OCI-LY7 (cell line): Measurements from ENCODE around the gene CCDC43. TPM values are rescaled to one million over a fixed set of nuclear protein-coding genes. Genes with fewer than 3 reads are reported as not detected.

Source experiments
- BruUV-seq: library from RNA; stranded (reverse); fragments of 400-500 nt; replicated peaks from 2 replicates; lab custom pipeline; 2021; lab: Mats Ljungman, UMichigan
- CTCF ChIA-PET: fragments of 300-600 bp; sonication (Branson Sonifier 250); formaldehyde crosslinking; loops from one replicate; lab custom pipeline; 2022; ENCODE audit warnings: antibody characterized with exemption; ENCODE audit not compliant: unreplicated experiment; lab: Charles Lee
- POLR2A ChIA-PET: fragments of 300-600 bp; sonication (Branson Sonifier 250); formaldehyde crosslinking; loops from one replicate; lab custom pipeline; 2022; ENCODE audit warnings: antibody characterized with exemption; lab: Charles Lee
- DNase-seq: peaks from one replicate; pipeline ENCODE4 v3.0.0-alpha.2; 2015; ENCODE audit warnings: low spot score
- H2AFZ ChIP-seq: fragments of 200-600 bp; sonication (generic), shearing (Covaris generic); 2 replicates; pipeline ENCODE4 v1.6.1; 2014; ENCODE audit warnings: mild to moderate bottlenecking, antibody characterized with exemption, low read length, moderate library complexity
- H3K27ac ChIP-seq: fragments of 200-600 bp; sonication (generic); 2 replicates; pipeline ENCODE4 v1.5.1; 2014; ENCODE audit warnings: mixed run types, low read depth, mild to moderate bottlenecking, moderate library complexity, low read length, inconsistent platforms; ENCODE audit not compliant: poor library complexity, severe bottlenecking
- H3K36me3 ChIP-seq: fragments of 200-600 bp; sonication (generic); 2 replicates; pipeline ENCODE4 v1.6.1; 2014; ENCODE audit warnings: mild to moderate bottlenecking, antibody characterized with exemption, low read length, moderate library complexity, mixed read lengths; ENCODE audit not compliant: insufficient read depth
- H3K4me1 ChIP-seq: fragments of 200-600 bp; sonication (generic); 2 replicates; pipeline ENCODE4 v1.5.1; 2014; ENCODE audit warnings: mild to moderate bottlenecking, low read length; ENCODE audit not compliant: insufficient read depth, poor library complexity, severe bottlenecking
- H3K4me2 ChIP-seq: fragments of 200-600 bp; sonication (generic); 2 replicates; pipeline ENCODE4 v1.6.1; 2014; ENCODE audit warnings: mild to moderate bottlenecking, low read length
- H3K4me3 ChIP-seq: fragments of 200-600 bp; sonication (generic); 2 replicates; pipeline ENCODE4 v1.5.1; 2014; ENCODE audit warnings: mild to moderate bottlenecking, low read depth, low read length; ENCODE audit not compliant: poor library complexity, severe bottlenecking
- H3K79me2 ChIP-seq: fragments of 200-600 bp; sonication (generic); 2 replicates; pipeline ENCODE4 v1.6.1; 2016; ENCODE audit warnings: low read depth, mild to moderate bottlenecking, low read length, moderate library complexity, mixed read lengths; ENCODE audit not compliant: insufficient read depth
- H3K9me2 ChIP-seq: fragments of 200-600 bp; sonication (generic); 2 replicates; pipeline ENCODE4 v1.6.1; 2016; ENCODE audit warnings: mild to moderate bottlenecking, low read length, mixed read lengths; ENCODE audit not compliant: insufficient read depth
- H3K9me3 ChIP-seq: fragments of 200-600 bp; sonication (generic); 2 replicates; pipeline ENCODE4 v1.6.1; 2014; ENCODE audit warnings: mild to moderate bottlenecking, mixed run types, low read length, mixed read lengths
- H4K20me1 ChIP-seq: fragments of 200-600 bp; sonication (generic); 2 replicates; pipeline ENCODE4 v1.6.1; 2014; ENCODE audit warnings: mild to moderate bottlenecking, antibody characterized with exemption, low read length, moderate library complexity, mixed read lengths; ENCODE audit not compliant: insufficient read depth
- CTCF ChIP-seq: fragments of 200-600 bp; sonication (generic); conservative IDR thresholded peaks from 2 replicates; pipeline ENCODE4 v1.5.1; 2014; ENCODE audit warnings: mild to moderate bottlenecking, antibody characterized with exemption, low read length, moderate library complexity, mixed read lengths
- EZH2phosphoT487 ChIP-seq: fragments of 200-600 bp; sonication (generic); IDR thresholded peaks from 2 replicates; pipeline ENCODE4 v1.6.1; 2018; ENCODE audit warnings: low read depth, borderline replicate concordance, mild to moderate bottlenecking, mixed run types, antibody characterized with exemption, low read length, moderate library complexity, mixed read lengths
- intact Hi-C: fragments of 100-400 bp; cut with micrococcal nuclease; formaldehyde crosslinking; loops from one replicate; pipeline ENCODE4 v1.10.0; 2022; ENCODE audit not compliant: unreplicated experiment
- total RNA-seq, 2 experiments: library from RNA; depleted of rRNA in 1 of 2; stranded (reverse); fragments of >200 nt in 1 of 2; shearing (Covaris generic) in 1 of 2; gene quantifications; 2 replicates each; pipeline ENCODE4 v1.2.3, GENCODE V29; 2014 to 2022

CCDC43 gene
- total RNA-seq, 2 experiments from 2014 or later: 33.2 to 35.6 TPM

- no peak for DNase-seq
- H3K27ac ChIP-seq: no peak overlapping the region
- H4K20me1 ChIP-seq: no peaks in the 10 kb centered on the region
- no peak overlapping the region for H2AFZ ChIP-seq
- no peaks in the 10 kb centered on the region for H3K4me1 ChIP-seq
- no peaks in the 10 kb centered on the region for H3K9me2 ChIP-seq
- POLR2A ChIA-PET: no interaction called here
- no peaks in the 10 kb centered on the region for H3K9me3 ChIP-seq
- H3K79me2 ChIP-seq: no peaks in the 10 kb centered on the region
- BruUV-seq: no TSS peak
- H3K4me2 ChIP-seq: no peak overlapping the region
- no peaks in the 10 kb centered on the region for H3K36me3 ChIP-seq
- intact Hi-C loops: no loop called here
- TF ChIP-seq EZH2phosphoT487 (no peak), CTCF (no peak)
- no peak overlapping the region for H3K4me3 ChIP-seq
- CTCF ChIA-PET: no interaction called here
Observed at GRCh38 chr17:44661835-44662234, 27.7 kb downstream of the CCDC43 start.

- H2AFZ ChIP-seq: 0 out of 2 replicates have a peak within 1 kb of the TSS, but pooled peaks have one; percentile 27
- H3K4me3 ChIP-seq: peak within 1 kb of the TSS; percentile 16
- H3K4me2 ChIP-seq: peak within 1 kb of the TSS; percentile 26; the same call in 1 of the 2 replicates
- H3K9me3 ChIP-seq: no peaks in the 10 kb centered on the region
- no peaks in the 10 kb centered on the region for H4K20me1 ChIP-seq
- no peaks in the 10 kb centered on the region for H3K36me3 ChIP-seq
- no peaks in the 10 kb centered on the region for H3K4me1 ChIP-seq
- TF ChIP-seq EZH2phosphoT487 (no peak), CTCF (peak; percentile 30; the same call in 1 of the 2 replicates)
- H3K27ac ChIP-seq: no peak within 1 kb of the TSS
- intact Hi-C loops: no loop called here
- H3K79me2 ChIP-seq: no peaks in the 10 kb centered on the region
- DNase-seq: peak; percentile 12
- POLR2A ChIA-PET: interaction anchor here (0.6 to 1.1 kb wide), 3 partner anchors 33 to 243 kb away, joined by 3 read pairs; partner anchors contain the start of gene EFTUD2
- no peaks in the 10 kb centered on the region for H3K9me2 ChIP-seq
- BruUV-seq: no TSS peak
- CTCF ChIA-PET: interaction anchor here (0.5 to 0.6 kb wide), 2 partner anchors 40 to 495 kb away, joined by 4 to 7 read pairs; no protein-coding TSS in a partner anchor
Observed at GRCh38 chr17:44655983-44656710, 33.4 kb downstream of the CCDC43 start, which contains the start of gene MEIOC. Gene MEIOC (plus strand): TSS chr17:44656468. CDS start chr17:44656614, 146 bp downstream.

GRCh38 chr17:44653954-44654353, 35.6 kb downstream of the CCDC43 start:
- Histone ChIP-seq H3K27ac (no peak overlapping the region), H3K9me2 (no peaks in the 10 kb centered on the region), H3K4me2 (no peak overlapping the region), H3K9me3 (no peaks in the 10 kb centered on the region), H2AFZ (no peak overlapping the region), H3K4me1 (no peaks in the 10 kb centered on the region), H3K79me2 (no peaks in the 10 kb centered on the region), H4K20me1 (no peaks in the 10 kb centered on the region), H3K36me3 (no peaks in the 10 kb centered on the region), H3K4me3 (no peak overlapping the region)
- no peak for TF ChIP-seq EZH2phosphoT487
- no peak for TF ChIP-seq CTCF
- BruUV-seq: no TSS peak
- intact Hi-C loops: no loop called here
- CTCF ChIA-PET: no interaction called here
- POLR2A ChIA-PET: interaction anchor here (0.6 kb wide), 1 partner anchor 16 kb away, joined by 3 read pairs; no protein-coding TSS in a partner anchor
- DNase-seq: no peak
